ENCODE results near the gene LEO1.

Gene LEO1

DNA sequence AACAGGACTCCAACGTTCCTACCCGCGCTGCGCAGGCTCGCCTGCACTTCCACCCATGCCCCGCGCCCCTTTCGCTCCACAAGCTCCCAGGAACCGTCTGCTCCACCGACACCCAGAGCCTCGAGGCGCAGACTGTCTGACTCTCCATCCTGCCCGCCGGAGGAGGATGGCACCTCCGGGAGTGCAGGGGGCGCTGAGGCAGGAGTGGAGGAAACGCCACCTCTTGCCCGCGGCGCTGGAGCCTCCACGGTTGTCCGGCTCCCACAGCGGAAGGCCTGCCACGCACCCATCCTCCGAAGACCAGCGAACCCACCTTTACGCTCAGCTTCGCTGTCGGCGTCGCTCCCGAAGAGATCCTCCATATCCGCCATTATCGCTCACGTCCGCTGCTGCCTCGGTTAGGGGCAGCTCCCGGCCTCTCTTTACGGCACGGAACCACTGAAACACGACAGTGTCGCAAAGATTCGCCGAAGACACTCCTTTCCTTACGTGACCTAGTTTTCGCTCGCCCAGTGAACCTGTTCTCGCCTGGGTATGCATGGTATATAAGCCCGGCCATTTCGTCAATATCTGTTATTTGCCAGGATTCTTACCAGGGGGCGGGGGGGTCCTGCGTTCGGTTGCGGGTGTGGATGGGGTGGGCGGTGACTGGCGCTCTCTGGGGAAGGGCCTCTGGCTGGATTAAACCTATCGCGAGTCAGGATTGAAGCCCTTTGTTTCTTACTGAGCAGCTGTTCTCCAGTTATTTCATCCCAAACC lies at the start of gene LEO1:
TSS of gene LEO1 (minus strand) at position 404 of the 759 bp plus-strand sequence. CDS start at position 371, 33 bp downstream.
- DNase-seq (ENCODE audit: low read depth in 1 of 2, low spot score in 1 of 2): peak; percentile 64 to 93

DNA sequence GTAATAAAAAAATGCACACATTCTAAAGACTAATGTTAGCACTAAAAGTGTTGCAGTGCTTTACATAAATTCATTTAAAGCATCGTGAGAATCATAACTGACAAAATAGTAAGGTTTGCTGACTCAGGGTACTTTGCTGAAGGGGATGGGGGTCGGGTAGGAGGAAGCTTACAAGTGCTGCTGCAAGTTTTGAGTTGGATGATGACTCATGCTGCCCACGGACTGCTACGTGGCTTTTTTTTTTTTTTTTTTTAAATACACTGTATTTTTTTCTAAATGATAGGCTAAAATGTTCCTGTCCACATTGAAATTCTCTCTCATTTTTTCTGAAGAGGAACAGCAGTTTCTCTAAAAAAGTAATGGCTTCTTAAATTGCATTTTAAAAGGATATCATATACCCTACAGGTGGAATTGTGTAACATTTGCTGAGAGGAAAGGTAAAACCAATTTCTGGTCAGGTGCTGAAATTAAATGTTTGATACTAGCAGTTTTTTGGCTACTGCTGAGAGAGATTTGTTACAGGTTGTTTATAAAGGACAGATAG lies 49.6 kb upstream of the LEO1 start:
- DNase-seq (ENCODE audit: low read depth in 1 of 2, low spot score in 1 of 2): peak in 1 of 2 donors; percentile 69

DNA sequence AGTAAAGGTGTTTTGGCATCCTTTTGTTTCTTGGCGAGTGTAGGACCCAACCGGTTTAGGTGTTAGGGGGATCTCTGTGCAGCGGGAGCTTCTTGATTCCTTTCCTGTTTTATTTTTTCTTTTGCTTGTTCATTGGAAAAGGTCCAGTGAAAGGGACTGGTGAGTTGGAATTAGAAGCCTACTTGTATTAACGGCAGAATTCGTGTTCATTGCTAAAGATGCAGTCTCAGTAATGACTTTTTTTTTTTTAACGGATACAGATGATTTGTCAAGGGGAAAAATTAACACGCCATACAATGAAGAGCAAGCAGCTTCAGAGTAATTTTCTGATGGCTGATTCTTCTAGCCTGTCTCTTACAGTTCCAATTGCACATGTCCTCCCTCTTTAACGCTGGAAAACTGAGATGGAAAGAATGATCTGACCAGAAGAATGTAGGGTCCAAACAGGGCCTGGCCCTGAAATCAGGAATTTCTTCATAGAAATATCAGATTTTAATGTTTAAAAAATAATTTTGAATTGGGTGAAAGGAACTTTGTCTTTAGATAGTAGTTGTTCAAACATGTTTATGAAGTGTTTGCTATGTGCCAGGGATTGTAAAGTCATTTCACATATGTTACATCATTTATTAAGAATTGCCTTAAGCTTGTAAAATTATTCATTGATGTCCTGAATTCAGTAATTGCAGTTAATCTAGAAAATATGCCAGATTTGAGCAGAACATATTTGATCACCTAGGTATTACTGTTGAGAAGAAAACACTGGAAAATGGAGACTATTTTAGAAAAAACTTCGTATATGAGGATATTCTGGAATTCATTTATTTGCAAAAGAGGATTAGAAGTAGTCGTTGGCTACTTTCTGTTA lies 48.9 kb upstream of the LEO1 start:
- DNase-seq (ENCODE audit: low read depth in 1 of 2, low spot score in 1 of 2): no peak

DNA sequence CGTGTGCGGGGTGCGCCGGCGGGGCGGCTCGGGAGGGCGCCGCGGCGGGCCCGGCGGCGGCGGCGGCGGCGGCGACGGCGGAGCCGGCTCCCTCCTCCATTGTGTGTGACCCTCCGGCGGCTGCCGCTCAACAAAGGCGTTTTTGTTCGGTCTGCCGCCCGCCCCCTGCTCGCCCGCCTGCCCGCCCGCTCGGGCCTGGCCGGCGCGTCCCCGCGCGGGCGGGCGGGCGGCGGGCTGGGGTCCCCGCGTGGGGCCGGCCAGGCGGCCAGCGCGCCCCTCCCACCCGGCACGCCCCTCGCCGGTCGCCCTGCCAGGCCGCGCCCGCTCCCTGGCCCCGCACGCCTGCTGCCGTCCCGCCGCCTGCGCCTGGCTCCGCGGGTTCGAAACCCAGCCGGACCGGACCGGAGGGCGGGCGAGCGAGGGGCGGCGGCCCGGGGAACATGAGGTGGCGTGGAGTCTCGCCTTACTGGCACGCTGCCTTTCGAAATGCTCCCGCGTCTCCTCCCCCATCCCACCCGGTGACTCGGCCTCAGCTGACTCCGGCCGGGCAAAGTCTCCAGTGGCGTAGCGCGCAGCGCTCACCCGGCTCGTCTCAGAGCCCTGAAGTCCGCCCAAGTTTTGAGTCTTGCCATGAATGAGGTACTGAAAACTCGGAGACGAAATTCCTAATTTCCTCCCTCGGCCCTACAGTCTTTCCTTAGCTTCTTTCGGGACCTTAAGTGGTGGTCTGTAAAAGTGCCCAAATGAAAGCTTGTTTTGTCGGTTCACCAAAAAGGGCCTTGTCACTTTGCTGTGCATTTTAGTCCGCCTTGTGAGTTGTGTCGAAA lies 48.0 kb upstream of the LEO1 start:
- DNase-seq (ENCODE audit: low read depth in 1 of 2, low spot score in 1 of 2): peak; percentile 39 to 48

DNA sequence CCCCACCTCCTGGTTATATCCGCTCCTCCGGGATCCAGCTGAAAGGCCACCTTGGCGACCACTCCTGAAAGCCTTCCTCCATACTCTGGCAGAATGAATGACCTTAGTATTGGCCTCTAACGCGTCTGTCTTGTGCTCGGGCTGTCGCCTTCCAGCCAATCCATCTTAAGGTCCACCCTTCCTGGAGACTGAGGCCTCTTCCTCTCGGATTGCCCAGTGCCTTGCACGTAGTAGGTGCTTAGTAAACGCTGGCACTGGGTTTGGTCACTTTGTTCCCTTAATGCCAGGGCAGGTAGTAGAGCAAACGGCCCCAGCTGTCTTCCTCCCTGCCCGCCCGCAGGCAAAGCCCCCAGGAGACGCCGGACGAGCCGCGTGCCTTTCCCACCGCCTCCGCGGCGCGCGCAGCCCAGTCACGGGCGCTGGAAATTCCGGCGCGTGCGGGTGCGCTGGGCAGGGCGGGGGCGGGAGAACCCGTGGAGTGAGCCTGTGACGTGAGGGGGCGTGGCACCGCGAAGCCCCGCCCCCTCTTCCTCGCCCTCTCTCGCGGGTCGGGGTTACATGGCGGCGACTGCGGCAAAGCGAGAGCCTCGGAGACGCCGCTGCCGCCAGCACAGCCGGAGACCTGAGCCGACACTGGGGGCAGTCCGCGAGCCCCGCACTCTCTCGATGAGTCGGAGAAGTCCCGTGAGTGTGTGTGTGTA lies 47.3 kb upstream of the LEO1 start, which contains the start of gene MAPK6:
TSS of gene MAPK6 (plus strand) at position 527 of the 701 bp plus-strand sequence. CDS start 27,242 bp downstream, outside the sequence.
- DNase-seq (ENCODE audit: low read depth in 1 of 2, low spot score in 1 of 2): peak; percentile 89 to 93

DNA sequence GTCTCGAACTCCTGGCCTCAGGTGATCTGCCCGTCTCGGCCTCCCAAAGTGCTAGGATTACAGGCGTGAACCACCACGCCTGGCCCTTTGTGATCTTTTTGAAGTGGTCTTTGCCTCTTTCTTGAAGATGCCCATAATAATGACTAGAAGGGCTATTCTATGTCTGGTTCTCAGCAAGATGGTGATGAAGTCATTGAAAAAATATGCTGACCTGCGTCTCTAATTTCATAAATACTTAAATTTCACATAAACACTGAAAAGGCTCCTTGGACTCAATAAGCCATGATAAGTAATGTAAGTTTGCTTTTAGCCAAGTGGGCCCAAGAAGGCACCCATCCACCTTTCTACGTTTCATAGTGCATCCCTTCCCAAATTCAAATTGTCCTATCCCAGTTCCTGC lies 46.7 kb upstream of the LEO1 start:
- DNase-seq (ENCODE audit: low read depth in 1 of 2, low spot score in 1 of 2): no peak

DNA sequence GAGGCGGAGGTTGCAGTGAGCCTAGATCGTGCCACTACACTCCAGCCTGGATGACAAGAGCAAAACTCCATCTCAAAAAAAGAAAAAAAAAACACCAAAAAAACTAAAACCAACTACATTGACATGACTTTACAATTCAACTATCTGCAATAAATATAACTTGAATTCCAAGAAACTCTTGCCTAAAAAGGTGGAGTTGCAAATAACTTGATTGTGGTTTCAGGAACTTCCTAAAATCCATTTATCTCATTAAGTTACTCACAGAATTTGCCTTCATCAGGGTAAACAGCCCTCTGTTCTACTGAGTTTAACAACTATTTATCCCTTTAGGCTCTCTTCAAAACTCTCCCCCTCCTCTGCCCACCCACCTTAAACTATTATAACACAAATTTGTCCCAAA lies 44.7 kb upstream of the LEO1 start:
- no peak for DNase-seq (ENCODE audit: low read depth in 1 of 2, low spot score in 1 of 2)

DNA sequence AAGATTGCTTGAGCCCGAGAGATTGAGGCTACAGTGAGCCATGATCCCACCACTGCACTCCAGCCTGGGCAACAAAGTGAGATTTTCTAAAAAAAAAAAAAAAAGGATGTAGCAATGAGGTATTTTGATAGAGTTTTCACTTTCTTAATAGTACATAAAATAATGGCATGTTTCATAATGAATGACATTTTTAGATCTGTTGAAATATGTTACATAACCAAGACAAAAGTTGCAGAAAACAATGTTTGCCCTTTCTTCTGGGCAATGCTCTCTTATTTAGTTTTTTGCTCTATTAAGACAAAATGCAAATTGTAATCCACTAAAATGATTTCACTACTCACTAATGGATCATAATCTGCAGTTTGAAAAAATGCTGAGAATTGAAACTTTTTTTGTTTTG lies 43.0 kb upstream of the LEO1 start:
- no peak for DNase-seq (ENCODE audit: low read depth in 1 of 2, low spot score in 1 of 2)

DNA sequence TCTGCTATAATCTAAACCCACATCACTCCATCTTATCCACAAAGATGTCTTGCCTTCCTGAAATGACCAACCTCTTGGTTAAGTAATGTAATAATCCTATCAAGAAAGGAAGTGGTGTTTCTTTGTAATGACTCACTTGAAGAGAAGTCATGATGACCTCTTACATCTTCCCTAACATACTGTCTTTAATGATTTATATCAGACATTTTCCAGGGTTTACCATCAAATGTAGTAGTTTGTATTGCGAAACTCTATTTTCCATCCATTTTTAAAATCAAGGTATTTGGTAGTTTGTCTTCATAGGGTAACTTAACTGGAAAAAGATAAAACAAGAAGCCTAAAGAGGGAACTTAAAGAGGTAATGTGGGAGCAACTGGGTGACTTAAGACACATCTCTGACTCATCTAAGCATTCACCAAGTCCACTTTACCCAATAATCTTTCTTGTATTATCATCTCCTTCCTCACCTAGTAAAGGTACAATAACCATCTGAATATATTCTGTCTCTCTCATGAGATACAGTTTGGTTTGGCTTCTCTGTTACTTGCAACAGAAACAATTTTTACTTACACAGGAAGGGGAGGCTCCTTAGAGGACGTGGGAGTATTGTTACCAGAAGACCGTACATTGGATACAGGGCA lies 41.7 kb upstream of the LEO1 start:
- no peak for DNase-seq (ENCODE audit: low read depth in 1 of 2, low spot score in 1 of 2)

DNA sequence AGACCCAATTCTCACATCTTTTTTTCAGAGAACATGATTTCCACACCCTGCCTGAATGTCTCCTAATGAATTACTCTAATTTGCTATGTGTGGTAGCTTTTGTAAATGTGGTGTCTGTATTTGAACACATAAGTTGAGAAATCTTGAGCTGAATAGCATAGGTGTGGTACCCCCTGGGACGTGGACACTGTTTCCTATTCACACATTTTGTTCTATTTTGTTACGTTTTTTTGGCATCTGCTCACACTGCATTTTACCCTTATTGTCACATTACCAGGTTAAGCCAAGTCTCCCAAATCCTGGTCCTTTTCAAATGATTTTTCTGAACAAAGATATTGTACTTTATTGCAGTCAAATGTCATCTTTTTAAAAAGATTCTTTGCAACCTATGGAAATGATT lies 40.6 kb upstream of the LEO1 start:
- DNase-seq (ENCODE audit: low read depth in 1 of 2, low spot score in 1 of 2): no peak

DNA sequence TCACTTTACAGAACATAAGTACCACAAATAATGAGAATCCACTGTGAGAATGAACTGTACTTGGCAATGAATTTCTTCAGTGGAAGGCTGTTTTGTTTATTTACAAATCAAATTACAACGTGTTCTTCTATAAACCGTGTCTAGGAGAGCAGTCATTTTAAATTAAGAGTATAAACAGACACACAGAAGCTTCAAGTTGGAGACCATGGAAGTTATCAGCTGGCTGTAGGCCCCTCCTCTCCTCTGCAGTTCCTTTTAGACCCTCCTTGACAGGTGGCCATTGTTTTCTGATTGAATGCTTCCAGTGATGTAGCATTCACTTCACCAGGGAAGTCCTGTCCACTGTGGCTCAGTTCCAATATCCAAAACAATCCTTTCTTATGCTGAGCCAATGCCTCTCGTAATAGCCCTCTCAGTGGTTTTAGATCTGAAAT lies 40.1 kb upstream of the LEO1 start:
- DNase-seq (ENCODE audit: low read depth in 1 of 2, low spot score in 1 of 2): no peak

DNA sequence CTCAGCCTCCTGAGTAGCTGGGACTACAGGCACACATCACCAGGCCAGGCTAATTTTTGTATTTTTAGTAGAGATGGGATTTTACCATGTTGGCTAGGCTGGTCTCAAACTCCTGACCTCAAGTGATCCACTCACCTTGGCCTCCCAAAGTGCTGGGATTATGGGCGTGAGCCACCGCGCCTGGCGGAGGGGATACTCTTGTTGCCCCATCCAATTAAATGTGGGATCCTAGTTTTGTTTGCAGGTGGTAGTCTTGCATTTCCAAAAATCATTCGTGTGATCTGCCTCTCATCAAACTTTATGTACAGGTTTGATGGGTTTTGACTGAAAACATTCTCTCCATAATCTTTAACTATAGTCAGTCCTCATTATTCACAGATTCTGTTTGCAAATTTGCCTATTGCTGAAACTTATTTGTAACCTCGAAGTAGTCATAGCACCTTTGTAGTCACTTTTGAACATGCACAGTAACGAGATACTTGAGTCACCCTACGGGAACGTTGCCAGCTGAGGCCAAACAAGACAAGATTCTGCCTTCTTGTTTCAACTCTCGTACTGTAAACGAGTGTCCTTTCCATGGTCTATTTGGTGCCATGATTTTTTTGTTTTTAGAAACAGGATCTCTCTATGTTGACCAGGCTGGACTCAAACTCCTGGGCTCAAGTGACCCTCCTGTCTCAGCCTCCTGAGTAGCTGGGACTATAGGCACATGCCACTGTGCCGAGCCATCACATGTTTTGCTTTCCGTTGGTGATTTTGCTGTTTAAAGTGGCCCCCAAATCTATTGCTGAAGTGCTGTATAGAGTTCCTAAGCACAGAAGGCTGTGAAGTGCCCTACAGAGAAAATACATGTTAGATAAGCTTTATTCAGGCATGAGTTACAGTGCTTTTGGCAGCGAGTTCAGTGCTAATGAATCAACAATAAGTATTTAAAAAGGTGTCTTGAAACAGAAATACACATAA lies 39.3 kb upstream of the LEO1 start:
- peak in 1 of 2 donors; percentile 45 for DNase-seq (ENCODE audit: low read depth in 1 of 2, low spot score in 1 of 2)

DNA sequence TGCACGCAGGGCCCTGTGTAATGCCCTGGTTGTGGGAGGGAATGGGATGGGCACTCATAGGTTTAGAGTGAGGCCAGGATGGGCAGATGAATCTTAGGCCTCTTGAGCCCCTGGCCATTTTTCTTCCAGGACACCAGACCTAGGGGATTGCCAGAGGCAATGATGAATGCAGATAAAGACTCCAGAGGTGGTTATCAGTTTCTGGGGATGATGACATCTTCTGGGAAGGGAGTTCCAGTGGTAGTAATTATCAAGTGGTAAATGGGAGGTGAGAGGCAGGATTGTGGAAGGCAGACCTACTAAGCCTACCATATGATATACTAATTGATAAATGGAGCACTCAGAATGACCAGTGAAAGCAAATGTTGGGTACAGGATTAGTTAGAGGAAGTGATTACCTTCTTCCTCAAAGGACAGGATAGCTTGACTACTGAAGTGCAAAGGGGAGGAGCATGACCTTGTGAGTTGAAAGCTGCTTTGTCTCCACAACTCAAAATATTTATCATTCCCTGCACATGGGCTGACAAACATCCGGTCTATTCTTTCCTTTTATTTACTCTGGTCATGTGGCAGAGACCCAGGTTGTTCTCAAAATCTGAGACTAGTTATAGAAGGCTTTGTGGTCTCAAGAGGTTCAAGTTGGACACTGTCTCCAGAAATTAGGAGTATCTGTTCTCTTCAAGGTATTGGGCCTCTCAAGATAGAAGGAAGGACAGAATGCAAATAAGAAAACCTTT lies 37.3 kb upstream of the LEO1 start:
- DNase-seq (ENCODE audit: low read depth in 1 of 2, low spot score in 1 of 2): no peak

DNA sequence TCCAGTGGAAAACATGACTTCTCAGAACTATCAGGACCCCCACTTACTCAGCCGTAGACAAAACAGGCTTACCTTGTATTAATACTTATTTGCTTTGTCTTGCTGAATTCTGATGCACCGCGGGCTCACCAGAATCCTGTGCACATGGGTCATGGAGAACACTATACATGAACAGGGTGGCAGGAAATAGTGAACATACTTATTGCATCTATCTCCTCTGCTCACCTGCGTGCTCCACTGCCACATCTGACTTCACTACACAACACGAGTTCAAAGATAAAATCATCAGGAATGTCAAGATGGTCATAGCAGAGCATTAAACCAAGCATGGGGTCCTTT lies 36.8 kb upstream of the LEO1 start:
- no peak for DNase-seq (ENCODE audit: low read depth in 1 of 2, low spot score in 1 of 2)

DNA sequence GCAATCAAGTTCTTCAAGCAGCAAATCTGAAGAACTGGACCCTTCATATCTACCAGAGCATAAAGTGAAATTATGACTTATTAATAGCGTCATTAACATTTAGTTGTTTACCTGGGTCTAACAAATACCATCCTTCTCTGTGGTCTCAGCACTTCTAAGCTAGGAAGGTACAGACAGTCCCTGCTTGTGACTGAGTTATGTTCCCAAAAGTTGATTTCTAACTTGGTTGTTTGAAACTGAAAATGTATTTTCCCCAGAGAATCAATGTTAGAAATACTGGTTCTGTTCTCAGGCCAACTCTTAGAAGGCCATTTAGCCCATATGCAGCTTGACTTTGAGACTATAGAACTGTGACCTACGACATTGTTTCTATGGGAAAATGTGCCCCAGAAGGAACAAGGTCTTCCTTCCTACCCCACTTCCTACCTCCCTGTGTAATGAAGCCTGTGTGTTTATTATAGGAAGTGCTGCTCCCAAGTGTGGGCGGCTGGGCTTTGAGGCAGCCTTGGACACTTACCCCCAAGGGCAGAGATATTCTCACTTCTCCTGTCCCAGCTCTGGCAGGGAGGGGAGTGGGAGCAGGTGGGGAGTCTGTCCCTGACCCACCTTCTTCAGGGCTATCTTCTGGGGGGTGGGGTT lies 35.2 kb upstream of the LEO1 start:
- DNase-seq (ENCODE audit: low read depth in 1 of 2, low spot score in 1 of 2): no peak

DNA sequence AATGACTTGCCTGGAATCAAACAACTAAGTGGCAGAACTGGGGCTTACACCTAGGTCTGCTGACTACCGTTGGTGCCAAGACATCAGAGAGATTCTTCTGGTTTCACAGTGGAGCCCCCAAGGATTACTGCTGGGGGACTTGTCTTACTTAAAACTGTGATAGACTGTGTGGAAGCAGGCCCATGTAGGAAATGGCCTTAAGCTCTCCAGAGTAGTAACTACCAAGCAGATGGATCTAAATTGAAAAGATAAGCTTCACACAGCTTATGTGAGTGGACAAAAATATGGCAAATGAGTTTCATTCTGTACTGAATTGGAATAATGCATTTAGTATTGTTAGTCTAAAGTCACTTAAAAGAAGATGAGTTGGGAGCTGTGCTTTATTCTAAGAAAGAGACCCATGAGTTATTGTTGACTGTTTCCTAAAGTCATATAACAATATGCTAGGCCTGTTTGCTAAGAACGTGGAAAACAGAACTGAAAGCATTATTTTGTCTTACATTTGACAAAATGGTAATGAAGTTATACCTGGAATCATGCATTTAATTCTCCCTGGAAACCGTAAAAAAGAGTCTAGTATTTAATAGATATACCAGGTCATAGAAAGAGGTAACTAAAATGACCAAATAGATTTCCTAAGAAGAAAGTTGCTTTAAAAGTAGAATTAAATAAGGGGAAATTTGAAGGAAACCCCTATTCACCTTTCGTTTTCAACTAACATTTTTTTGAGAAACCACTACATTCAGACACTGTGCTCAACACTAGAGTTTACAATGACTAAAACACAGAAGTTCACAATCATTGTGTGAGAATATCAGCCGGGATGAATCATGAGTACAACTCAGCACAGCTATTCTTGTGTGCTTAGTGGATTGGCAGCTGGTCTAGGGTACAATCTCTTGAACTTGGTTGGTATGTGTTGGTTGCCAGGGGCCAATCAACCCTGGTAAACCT lies 34.4 kb upstream of the LEO1 start:
- no peak for DNase-seq (ENCODE audit: low read depth in 1 of 2, low spot score in 1 of 2)

DNA sequence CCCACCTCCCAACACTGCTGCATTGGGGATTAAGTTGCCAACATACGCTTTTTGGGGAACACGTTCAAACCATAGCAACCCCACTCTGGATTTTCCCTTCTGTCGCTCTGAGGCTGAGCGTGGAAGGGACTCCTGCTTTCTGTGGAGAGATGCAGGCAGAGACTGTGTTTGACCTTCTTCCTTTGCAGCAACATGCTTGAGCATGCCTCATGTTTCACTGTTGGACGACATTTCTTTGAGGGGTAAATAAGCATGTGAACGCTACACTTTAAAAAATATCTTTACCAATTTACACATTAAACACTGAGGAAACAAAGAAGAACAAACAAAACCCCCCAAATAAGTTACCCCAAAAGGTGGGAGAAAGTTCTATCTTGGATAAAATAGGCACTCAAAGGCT lies 33.2 kb upstream of the LEO1 start:
- DNase-seq (ENCODE audit: low read depth in 1 of 2, low spot score in 1 of 2): no peak

Data from activated CD4-positive, alpha-beta T cell treated with anti-CD3 and anti-CD28 coated beads, Interleukin-2, amount 50 U/mL, for 24 hours (primary cell).